Esophagus muscularis mucosa (tissue), 4 donors: ENCODE measurements around the gene ATP1B4. TPM values are rescaled to one million over a fixed set of nuclear protein-coding genes. Genes with fewer than 3 reads are reported as not detected.

Experiments
- DNase-seq: peaks from one replicate; pipeline ENCODE4 v3.0.0-alpha.2; 2017; ENCODE audit errors: extremely low spot score
- H3K27ac ChIP-seq, 4 donors: fragments of 200-600 bp; sonication (generic); replicated peaks in 1 of 4; 1 replicate in 3 of 4; 2 replicates in 1 of 4; pipeline ENCODE4 v1.5.1; 2016 to 2019; ENCODE audit warnings: mild to moderate bottlenecking in 1 of 4
- H3K27me3 ChIP-seq, 4 donors: fragments of 200-600 bp; sonication (generic); one replicate each; pipeline versions ENCODE4 v1.5.1 to v1.6.0; 2016 to 2019
- H3K36me3 ChIP-seq, 4 donors: fragments of 200-600 bp; sonication (generic); one replicate each; pipeline ENCODE4 v1.5.1; 2016 to 2019
- H3K4me1 ChIP-seq, 4 donors: fragments of 200-600 bp; sonication (generic); one replicate each; pipeline ENCODE4 v1.5.1; 2016 to 2019
- H3K4me3 ChIP-seq, 4 donors: fragments of 200-600 bp; sonication (generic); 1 replicate in 2 of 4; 2 replicates in 2 of 4; pipeline ENCODE4 v1.5.1; 2016 to 2019; ENCODE audit warnings: mild to moderate bottlenecking in 4 of 4, moderate library complexity in 1 of 4
- H3K9me3 ChIP-seq, 4 donors: fragments of 200-600 bp; sonication (generic); 1 replicate in 3 of 4; 2 replicates in 1 of 4; pipeline ENCODE4 v1.5.1; 2016 to 2019
- CTCF ChIP-seq, 3 experiments: fragments of 200-600 bp in 2 of 3; fragments of 450-650 bp in 1 of 3; sonication (generic) in 2 of 3; IDR thresholded peaks; one replicate each; pipeline ENCODE4 v1.5.1; 2017 to 2019; ENCODE audit warnings: antibody characterized with exemption in 3 of 3, mild to moderate bottlenecking in 2 of 3, moderate library complexity in 1 of 3
- EP300 ChIP-seq: sonication (generic); formaldehyde crosslinking; IDR thresholded peaks from one replicate; pipeline ENCODE4 v1.6.1; 2017; ENCODE audit warnings: antibody characterized with exemption
- POLR2A ChIP-seq: fragments of 450-650 bp; IDR thresholded peaks from one replicate; pipeline ENCODE4 v1.6.1; 2017; ENCODE audit warnings: antibody characterized with exemption, moderate library complexity, mild to moderate bottlenecking, low read depth
- POLR2AphosphoS5 ChIP-seq, 2 donors: sonication (generic); formaldehyde crosslinking; IDR thresholded peaks; one replicate each; pipeline ENCODE4 v1.6.1; 2017; ENCODE audit warnings: antibody characterized with exemption in 2 of 2
- WGBS: methylation state at CpG from one replicate; pipeline ENCODE4 v1.1.5; 2018; 5-methylcytosine and 5-hydroxymethylcytosine counted together
- intact Hi-C: fragments of 100-400 bp; cut with DNase I; formaldehyde crosslinking; loops from one replicate; pipeline ENCODE4 v1.15.1; 2023
- total RNA-seq, 4 donors: library from RNA; depleted of rRNA; stranded (reverse); fragments of >200 nt; gene quantifications; one replicate each; pipeline versions ENCODE4 v1.1.0 to v1.2.1, GENCODE V29; 2016

Gene ATP1B4
- total RNA-seq, 4 donors from 2014 or later: not detected

GRCh38 chrX:120367402-120368109 is 5.7 kb downstream of the ATP1B4 start:
- intact Hi-C loops: no loop called here
- Histone ChIP-seq H3K27me3 (no peaks in the 10 kb centered on the region), H3K9me3 (no peaks in the 10 kb centered on the region), H3K36me3 (no peaks in the 10 kb centered on the region), H3K4me1 (peaks cover 0 to 3% (median 0%) of the 10 kb centered on the region in 4 donors), H3K27ac (no peak overlapping the region), H3K4me3 (no peak overlapping the region)
- no peak for TF ChIP-seq EP300
- TF ChIP-seq POLR2AphosphoS5 (IDR thresholded peaks at IDR 0.05): no peak
- no peak for TF ChIP-seq CTCF (IDR thresholded peaks at IDR 0.05)
- no peak for TF ChIP-seq POLR2A
- WGBS: 55% methylated on average over 3 of the region's 3 CpGs
- no peak for DNase-seq

DNA sequence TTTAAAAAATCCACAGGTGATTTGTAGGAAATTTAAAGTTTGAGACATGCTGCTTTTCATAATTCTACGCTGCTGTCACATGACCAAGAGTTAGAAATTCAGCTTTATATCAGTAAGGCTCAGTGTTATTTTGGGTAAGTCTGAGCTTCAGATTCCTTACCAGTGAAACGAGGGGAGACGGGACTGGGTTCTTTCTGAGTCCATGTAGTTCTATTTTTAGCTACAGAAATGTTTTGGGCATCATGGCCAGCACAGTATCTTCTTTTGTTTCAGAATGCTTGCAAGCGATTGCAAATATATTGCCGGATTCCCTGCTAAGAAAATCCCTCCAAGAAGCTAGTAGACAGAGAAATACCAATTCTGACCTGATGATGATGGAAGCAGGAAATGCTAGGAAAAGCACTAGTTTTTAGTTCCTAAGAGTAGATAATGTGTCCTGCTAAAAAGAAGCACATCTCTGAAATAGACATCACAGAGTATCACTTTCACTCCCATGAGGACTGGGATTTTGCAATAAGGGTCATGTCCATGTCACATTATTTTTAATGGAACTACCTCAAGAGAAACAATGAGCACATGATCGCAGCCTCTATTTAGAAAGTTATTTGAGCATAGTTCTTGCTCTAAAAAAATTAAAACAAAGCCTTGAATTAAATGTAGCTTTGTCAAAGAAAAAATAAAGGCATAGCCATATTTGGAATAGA is 10.9 kb downstream of the ATP1B4 start:
- H3K36me3 ChIP-seq: no peaks in the 10 kb centered on the region
- DNase-seq: no peak
- no peak overlapping the region for H3K4me3 ChIP-seq
- H3K9me3 ChIP-seq: no peaks in the 10 kb centered on the region
- 59% methylated on average over 6 of the region's 6 CpGs for WGBS
- H3K4me1 ChIP-seq: peaks cover 0 to 7% (median 3%) of the 10 kb centered on the region in 4 donors
- no peaks in the 10 kb centered on the region for H3K27me3 ChIP-seq
- intact Hi-C loops: loop anchor here (10.0 kb wide), 1 partner anchor 102 kb away; no protein-coding TSS in a partner anchor
- H3K27ac ChIP-seq: no peak overlapping the region
- TF ChIP-seq EP300: no peak
- no peak for TF ChIP-seq POLR2AphosphoS5 (IDR thresholded peaks at IDR 0.05)

- no peak for DNase-seq
- Histone ChIP-seq H3K27ac (no peak overlapping the region), H3K36me3 (no peaks in the 10 kb centered on the region), H3K4me3 (no peak overlapping the region), H3K27me3 (no peaks in the 10 kb centered on the region), H3K4me1 (peaks cover 0 to 7% (median 3%) of the 10 kb centered on the region in 4 donors), H3K9me3 (no peaks in the 10 kb centered on the region)
- 56% methylated on average over 3 of the region's 3 CpGs for WGBS
- no peak for TF ChIP-seq POLR2A
- no peak for TF ChIP-seq EP300
- no peak for TF ChIP-seq CTCF (IDR thresholded peaks at IDR 0.05)
- no peak for TF ChIP-seq POLR2AphosphoS5 (IDR thresholded peaks at IDR 0.05)
- intact Hi-C loops: loop anchor here (10.0 kb wide), 1 partner anchor 98 kb away; no protein-coding TSS in a partner anchor
These were observed 15.3 kb downstream of the ATP1B4 start for GRCh38 chrX:120377179-120377578.

DNA sequence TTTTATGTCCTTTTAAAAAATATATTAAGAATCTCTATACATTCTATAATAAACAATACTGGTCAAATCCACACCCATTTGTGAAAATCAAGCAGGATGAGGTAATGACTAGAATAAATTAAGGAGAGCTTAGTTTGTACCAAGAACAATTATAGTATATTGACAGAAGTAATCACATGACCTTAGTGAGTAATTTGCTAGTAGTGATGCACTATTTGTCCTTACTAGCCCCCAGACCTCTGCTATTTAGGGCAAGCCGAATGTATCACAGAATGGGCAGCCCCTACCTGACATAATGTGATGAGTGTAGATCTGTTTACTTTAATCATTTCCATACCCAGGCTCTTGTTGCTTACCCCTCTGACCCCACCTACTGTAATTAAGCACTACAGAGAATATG is 15.8 kb downstream of the ATP1B4 start:
- intact Hi-C loops: loop anchor here (10.0 kb wide), 1 partner anchor 97 kb away; no protein-coding TSS in a partner anchor
- H3K9me3 ChIP-seq: no peaks in the 10 kb centered on the region

More for the DNA sequence above, 15.8 kb downstream of the ATP1B4 start:
- 67% methylated on average over 1 of the region's 1 CpG for WGBS
- Histone ChIP-seq H3K27me3 (no peaks in the 10 kb centered on the region), H3K27ac (no peak overlapping the region), H3K4me1 (peaks cover 0 to 7% (median under 1%) of the 10 kb centered on the region in 4 donors), H3K36me3 (no peaks in the 10 kb centered on the region), H3K4me3 (no peak overlapping the region)
- TF ChIP-seq CTCF (IDR thresholded peaks at IDR 0.05): no peak
- no peak for DNase-seq
